Mammary epithelial cell (primary cell): ENCODE measurements around the gene C19orf53.

ENCODE experiments used
- CTCF ChIP-seq, 2 donors: IDR thresholded peaks in 1 of 2; conservative IDR thresholded peaks in 1 of 2; 2 replicates each; pipeline ENCODE4 v1.5.1; 2011 to 2012; ENCODE audit warnings: inconsistent platforms in 2 of 2, low read length in 2 of 2, mild to moderate bottlenecking in 2 of 2, control low read depth in 1 of 2, low read depth in 1 of 2; ENCODE audit not compliant: insufficient read depth in 1 of 2; ENCODE audit errors: extremely low read depth in 1 of 2
- EZH2 ChIP-seq: IDR thresholded peaks from 2 replicates; pipeline ENCODE4 v1.6.1; 2012; ENCODE audit warnings: low read length, inconsistent platforms, borderline replicate concordance

GRCh38 chr19:13804830-13805683 is 30.8 kb downstream of the C19orf53 start:
- TF ChIP-seq CTCF (conservative IDR thresholded peaks at IDR 0.05 in 1 of 2, IDR thresholded peaks at IDR 0.05 in 1 of 2; ENCODE audit: extremely low read depth in 1 of 2, insufficient read depth in 1 of 2, low read depth in 1 of 2, low read length in 2 of 2), result peak in 1 of 2 donors; percentile 24
- no peak for TF ChIP-seq EZH2
